ENCODE data around the gene PTGDR. TPM values are rescaled to one million over a fixed set of nuclear protein-coding genes. Genes with fewer than 3 reads are reported as not detected.

The PTGDR gene
- total RNA-seq, 1 experiment from 2014 or later: not detected

GRCh38 chr14:52263190-52263589 lies 4.3 kb upstream of the PTGDR start:
- DNase-seq (ENCODE audit: low spot score): no peak

DNA sequence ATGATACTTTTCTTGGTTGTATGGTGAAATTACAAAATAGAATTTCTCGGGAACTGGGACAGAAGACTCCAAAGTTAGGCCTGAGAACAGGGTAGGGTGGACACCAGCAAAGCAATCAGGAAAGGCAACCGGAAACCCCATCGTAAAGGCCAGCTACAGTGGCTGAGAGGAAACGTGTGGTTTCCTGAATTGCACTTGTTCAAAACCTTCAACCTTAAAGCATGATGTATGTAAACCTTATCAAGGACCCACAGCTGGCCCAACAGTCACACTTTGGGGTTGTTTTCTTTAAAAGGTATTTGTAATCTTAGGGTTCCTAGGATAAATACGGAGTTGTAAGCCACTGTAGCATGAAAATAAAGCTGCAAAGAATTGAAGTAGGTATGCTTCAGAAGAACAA lies 2.2 kb upstream of the PTGDR start:
- DNase-seq (ENCODE audit: low spot score): no peak

DNA sequence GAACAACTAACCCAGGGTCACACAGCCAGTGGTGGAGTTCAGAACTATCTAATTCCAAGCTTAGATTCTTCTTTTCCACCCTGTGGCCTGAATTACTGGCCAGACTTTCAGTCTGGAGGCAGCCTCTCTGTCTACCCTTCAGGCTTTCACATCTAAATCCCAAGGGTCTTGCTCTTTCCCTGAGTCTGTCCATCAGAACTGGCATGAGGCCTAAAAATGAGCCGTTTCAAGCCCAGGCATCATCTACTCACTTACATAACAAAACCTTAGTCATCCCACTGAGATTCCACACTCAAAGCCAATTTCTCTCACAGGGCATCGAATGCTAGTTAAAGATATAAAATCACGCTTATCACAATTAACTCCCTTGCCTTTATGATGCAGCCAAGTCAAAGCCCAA lies 1.3 kb upstream of the PTGDR start:
- no peak for DNase-seq (ENCODE audit: low spot score)

DNA sequence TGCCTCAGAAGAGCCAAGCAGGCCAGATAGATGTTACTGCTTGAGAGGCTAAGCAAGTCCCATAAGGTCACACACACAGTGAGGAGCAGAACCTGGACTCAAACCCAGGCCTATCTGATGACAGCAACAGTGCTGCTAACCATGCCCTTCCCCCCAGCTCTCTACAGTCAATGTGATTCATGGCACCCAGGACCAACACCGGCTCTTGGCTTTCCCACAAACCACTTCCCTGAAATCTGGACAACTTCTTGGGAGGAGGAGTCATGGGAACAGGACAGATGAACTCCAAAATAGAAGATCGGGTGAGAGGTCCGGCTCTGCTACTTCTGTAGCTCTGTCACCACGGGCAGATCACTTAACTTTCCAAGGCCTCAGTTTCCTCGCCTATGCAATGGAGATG lies 716 bp upstream of the PTGDR start:
- DNase-seq (ENCODE audit: low spot score): peak; percentile 6

DNA sequence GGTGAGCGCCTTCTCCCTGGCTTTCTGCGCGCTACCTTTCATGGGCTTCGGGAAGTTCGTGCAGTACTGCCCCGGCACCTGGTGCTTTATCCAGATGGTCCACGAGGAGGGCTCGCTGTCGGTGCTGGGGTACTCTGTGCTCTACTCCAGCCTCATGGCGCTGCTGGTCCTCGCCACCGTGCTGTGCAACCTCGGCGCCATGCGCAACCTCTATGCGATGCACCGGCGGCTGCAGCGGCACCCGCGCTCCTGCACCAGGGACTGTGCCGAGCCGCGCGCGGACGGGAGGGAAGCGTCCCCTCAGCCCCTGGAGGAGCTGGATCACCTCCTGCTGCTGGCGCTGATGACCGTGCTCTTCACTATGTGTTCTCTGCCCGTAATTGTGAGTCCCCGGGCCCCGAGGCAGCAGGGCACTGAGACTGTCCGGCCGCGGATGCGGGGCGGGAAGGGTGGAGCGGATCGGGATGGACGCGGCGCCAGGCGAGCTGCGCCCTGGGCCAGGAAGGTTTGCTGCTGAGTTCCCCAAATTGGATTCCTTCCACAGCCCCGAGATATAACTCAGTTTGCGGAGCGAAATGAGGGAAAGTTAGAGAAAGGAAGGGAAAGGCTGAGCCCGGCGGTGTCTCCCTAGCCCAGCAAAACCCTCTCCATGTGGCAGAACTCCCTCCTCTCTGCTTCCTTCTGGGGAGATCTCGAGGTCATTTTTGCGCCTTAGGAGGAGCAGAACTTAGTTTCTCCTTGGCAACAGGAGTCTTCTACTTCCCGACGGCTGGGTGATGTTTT lies 972 bp downstream of the PTGDR start:
- DNase-seq (ENCODE audit: low spot score): no peak

DNA sequence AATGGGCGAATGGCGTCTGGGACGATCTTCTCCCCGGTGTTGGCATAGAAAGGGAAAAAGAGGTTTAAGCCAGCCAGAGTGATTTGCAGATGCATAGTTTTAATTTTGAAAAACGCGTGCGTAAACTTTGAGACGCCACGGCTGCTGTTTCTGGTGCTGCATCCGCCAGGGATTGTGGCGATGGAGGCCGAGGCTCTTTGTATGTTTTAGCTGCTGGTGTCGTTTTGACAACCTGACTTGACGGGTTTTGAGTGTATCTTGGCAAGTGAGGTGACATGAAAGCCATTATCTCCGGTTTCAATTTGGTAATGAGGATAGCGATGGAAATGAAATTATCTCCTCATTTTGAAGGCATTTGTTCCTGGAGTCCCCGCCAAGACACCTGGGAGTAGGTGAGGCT lies 1.6 kb downstream of the PTGDR start:
- no peak for DNase-seq (ENCODE audit: low spot score)

DNA sequence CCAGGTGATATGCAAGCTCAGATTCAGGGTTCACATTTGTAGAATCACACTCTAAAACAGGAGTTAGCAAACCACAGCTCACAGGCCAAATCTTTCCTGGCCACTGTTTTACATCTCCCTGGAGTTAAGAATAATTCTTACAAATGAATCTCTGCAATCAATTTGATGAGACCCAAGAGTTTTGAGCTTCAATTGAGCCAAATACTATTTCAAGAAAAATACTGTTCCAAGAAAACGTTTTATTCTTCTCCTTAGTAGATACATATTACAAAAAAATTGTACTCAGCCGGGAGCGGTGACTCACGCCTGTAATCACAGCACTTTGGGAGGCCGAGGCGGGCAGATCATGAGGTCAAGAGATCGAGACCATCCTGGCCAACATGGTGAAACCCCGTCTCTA lies 2.5 kb downstream of the PTGDR start:
- DNase-seq (ENCODE audit: low spot score): no peak

DNA sequence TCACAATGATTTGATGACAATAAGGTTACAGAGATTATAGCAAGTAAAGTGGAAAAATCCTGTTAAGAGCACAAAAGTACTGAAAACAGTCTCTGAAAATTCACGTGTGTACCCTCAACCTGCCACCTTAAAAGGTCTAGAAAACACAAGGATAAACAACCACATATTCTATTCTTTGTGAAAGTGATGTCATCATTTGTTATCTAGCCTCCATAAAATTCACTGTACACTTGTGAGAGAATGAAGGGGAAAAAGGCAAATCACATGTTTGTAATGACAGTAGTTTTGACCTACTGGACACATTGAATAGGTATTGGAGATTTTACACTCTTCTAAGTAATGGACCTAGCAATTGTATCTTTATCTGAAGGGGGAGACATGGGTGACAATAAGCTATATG lies 4.0 kb downstream of the PTGDR start:
- DNase-seq (ENCODE audit: low spot score): no peak

GRCh38 chr14:52272375-52272774 lies 4.9 kb downstream of the PTGDR start:
- peak; percentile 5 for DNase-seq (ENCODE audit: low spot score)

- DNase-seq (ENCODE audit: low spot score): no peak
These were observed 7.9 kb downstream of the PTGDR start for GRCh38 chr14:52275372-52275771.

DNA sequence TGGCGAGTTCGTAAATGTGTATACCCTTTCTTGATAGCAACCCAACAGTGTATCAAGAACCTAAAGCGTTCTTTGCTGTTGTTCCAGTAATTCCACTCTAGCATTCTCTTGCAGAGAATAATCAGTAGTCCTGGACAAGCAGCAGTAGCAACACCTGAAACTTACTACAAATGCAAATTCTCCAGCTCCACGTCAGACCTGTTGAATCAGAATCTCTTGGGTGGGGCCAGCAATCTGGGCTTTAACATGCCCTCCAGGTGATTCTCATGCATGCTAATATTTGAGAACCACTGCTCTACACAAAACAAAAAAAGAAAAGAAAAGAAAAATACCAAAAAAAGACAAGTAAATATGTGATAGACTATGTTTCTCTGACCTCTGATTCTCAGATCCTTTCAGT lies 10.1 kb downstream of the PTGDR start:
- no peak for DNase-seq (ENCODE audit: low spot score)

DNA sequence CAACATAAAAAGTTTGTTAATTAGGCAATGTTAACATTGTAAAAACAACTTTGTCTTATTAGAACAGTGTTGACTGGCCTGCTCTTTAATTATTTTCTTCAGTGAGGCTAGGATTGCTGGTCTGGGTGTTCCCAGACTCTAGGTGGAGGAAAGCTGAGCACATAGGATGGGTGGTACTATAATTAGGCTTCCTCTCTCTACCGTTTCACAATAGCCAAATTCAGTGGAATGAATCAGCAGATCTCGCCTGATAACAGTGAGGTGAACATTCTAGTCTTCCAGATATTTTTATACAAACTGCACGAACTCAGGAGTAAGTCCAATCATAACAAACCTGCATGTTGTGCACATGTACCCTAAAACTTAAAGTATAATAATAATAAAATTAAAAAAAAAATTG lies 11.9 kb downstream of the PTGDR start:
- DNase-seq (ENCODE audit: low spot score): peak; percentile 60

- DNase-seq (ENCODE audit: low spot score): no peak
These were observed 15.6 kb downstream of the PTGDR start for GRCh38 chr14:52283099-52283498.

- no peak for DNase-seq (ENCODE audit: low spot score)
These were observed 19.5 kb downstream of the PTGDR start for GRCh38 chr14:52286661-52287649.

- DNase-seq (ENCODE audit: low spot score): no peak
These were observed 28.9 kb downstream of the PTGDR start for GRCh38 chr14:52296378-52296777.

DNA sequence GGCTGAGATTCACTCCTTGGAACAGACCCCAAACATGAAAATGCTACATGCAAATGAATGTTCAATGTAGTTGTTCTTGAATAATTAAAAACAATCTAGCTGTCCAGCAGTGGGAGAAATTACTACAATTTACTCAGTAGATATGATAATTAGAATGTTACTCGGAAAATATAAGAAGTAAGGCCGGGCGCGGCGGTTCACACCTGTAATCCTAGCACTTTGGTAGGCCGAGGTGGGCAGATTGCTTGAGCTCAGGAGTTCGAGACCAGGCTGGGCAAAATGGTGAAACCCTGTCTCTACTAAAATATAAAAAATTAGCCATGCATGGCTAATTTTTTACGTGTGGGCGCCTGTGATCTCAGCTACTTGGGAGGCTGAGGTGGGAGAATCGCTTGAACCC lies 31.3 kb downstream of the PTGDR start:
- DNase-seq (ENCODE audit: low spot score): no peak

DNA sequence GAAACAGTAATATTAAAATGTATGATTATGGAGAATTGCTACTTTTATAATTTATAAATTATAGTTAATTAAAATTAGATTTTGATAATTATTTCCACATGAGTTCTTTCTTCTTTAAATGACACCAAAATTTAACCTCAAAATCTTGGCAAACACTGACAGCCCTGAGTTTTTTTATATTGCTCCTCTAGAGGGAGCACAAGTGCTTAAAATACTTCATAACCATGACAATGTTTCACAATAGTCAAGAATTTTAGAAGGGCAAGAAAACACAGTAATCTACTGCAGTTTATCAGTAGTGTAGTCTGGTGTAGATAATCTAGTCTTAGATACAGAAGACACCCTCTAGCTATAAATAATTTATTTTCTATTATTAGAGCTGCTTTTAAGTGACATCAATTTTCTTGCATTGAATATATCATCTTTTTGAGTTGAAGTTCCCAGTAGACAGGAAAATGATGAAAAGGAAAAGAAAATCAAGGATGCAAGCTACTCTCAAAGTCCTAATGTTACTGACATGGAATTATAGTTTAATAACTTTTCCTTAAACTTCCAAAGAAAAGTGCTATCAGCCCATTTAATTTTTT lies 32.3 kb downstream of the PTGDR start:
- peak; percentile 12 for DNase-seq (ENCODE audit: low spot score)

DNA sequence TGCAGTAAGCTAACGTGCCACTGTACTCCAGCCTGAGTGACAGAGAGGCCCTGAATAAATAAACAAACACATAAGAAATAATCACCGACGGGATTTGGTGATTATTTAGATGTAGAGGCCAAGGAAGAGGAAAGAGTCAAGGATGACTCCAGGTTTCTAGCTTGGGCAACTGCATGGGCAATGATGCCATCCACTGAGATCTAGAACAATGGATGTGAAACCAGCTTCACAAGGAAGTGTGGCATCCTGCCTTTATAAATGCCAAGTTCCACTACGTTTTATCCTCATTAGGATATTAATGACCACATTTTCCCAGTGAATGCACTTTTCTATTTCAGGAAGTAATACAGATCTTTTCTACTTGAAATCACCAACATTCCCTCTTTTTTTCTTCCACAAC lies 35.7 kb downstream of the PTGDR start:
- DNase-seq (ENCODE audit: low spot score): no peak

DNA sequence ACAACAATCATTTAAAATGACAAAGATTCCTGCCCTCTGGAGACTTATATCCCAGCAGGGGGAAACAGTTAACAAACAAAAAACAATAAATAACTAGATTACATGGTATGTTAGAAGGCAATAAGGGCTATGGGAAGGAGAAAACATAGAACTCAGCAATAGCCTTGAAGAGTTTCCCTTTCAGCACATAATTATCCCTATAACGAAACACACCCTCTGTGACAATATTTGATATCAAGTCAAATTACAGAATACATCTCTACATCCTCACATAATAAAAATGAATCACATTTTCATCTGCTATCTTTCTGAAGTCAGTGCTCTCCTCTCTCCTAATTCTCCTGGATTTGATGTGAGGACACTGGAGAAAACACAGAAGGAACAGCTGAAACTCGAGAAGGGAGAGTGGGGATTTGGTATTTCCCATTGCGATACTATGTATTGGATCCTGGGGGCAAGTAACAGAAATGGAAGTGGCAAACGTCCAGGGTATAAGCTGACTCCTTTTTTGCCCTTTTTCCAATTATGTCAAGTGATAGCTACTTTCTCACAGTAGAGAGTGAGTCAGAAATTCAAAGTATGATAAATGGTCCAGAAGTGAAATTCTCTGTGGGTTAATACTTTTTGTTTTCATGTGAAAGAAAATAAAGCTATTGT lies 36.9 kb downstream of the PTGDR start:
- no peak for DNase-seq (ENCODE audit: low spot score)

GRCh38 chr14:52305014-52305413 lies 37.5 kb downstream of the PTGDR start:
- no peak for DNase-seq (ENCODE audit: low spot score)

DNA sequence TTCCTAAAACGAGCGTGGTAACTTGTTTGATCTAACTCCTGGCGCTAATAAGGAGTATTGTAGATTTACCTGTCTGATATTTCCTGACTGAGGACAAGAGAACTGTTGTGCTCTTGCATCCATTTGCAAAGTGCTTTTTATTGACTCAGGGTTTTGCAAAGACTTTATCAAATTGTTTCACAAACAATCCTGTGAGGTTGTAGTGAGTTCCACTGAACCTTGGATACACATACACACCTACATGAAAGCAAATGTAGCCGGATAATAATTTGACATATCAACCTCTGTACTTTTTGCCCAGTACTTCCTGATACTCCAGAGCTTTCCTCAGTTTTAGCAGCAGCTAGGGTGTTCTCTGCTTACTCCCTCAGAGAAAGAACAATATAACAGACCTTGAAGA lies 39.9 kb downstream of the PTGDR start:
- DNase-seq (ENCODE audit: low spot score): no peak

DNA sequence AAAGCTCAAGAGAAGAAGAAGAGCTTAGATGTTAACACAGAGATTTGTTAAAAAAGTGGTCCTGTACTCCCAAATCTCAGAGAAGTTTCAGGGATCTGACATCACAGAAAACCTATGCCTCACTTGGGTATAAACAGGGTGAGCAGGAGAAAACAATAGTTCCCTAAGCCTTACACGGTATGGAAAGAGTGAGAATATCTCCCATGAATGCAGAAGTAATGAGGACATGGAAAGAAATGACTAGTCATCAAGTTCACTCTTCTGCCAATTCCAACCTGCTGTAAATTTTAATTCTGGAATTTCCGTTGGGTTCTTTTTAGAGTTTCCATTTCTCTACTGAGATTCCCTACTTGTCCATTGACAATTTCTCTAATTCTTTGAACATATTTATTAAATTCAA lies 40.4 kb downstream of the PTGDR start:
- no peak for DNase-seq (ENCODE audit: low spot score)

Data from A172 (cell line).